GM13977 (cell line): ENCODE measurements around the gene PRSS48.
"Not testable (repeated sequence)": the region's sequence is repeated elsewhere in the genome, so short reads cannot be mapped to it uniquely, and the experiment has no call there.

Experiments used
- DNase-seq: peaks from one replicate; pipeline ENCODE4 v3.0.0; 2012; ENCODE audit warnings: low spot score
- in situ Hi-C: fragments of 300-500 bp; cut with MboI; formaldehyde crosslinking; loops from one replicate; pipeline ENCODE4 v1.12.0; 2022; ENCODE audit warnings: low sequenced_read_pairs, low pct_unique_long_range_greater_than_20kb, mixed read lengths, inconsistent platforms; ENCODE audit not compliant: unreplicated experiment
- TF ChIP-seq, protein P1 (sequence below): IDR thresholded peaks from 2 replicates; pipeline ENCODE4 v1.5.1; 2012; ENCODE audit warnings: mild to moderate bottlenecking, control low read depth; ENCODE audit not compliant: insufficient read depth; ENCODE audit errors: extremely low read depth, missing control alignments

The PRSS48 gene

DNA sequence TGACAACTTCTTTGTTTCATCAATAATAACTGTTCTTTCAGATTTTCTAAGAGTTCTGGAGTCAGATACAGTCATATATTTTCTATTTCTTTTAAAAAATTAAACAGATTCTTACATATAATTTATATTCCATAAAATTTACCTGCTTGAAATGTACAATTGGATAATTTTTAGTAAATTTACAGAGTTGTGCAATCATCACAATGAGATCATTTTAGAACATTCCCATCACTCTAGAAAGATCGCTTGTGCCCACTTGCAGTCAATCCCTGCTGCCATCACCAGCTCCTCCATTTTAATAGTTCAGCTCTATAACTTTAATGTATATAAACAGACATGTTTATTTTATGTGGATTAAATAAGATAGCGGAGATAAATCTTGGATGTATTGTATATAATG, 29.6 kb upstream of the PRSS48 start:
- in situ Hi-C loops, result no loop called here
- no peak for DNase-seq
- TF ChIP-seq, protein P1, sequence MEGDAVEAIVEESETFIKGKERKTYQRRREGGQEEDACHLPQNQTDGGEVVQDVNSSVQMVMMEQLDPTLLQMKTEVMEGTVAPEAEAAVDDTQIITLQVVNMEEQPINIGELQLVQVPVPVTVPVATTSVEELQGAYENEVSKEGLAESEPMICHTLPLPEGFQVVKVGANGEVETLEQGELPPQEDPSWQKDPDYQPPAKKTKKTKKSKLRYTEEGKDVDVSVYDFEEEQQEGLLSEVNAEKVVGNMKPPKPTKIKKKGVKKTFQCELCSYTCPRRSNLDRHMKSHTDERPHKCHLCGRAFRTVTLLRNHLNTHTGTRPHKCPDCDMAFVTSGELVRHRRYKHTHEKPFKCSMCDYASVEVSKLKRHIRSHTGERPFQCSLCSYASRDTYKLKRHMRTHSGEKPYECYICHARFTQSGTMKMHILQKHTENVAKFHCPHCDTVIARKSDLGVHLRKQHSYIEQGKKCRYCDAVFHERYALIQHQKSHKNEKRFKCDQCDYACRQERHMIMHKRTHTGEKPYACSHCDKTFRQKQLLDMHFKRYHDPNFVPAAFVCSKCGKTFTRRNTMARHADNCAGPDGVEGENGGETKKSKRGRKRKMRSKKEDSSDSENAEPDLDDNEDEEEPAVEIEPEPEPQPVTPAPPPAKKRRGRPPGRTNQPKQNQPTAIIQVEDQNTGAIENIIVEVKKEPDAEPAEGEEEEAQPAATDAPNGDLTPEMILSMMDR, result no peak

DNA sequence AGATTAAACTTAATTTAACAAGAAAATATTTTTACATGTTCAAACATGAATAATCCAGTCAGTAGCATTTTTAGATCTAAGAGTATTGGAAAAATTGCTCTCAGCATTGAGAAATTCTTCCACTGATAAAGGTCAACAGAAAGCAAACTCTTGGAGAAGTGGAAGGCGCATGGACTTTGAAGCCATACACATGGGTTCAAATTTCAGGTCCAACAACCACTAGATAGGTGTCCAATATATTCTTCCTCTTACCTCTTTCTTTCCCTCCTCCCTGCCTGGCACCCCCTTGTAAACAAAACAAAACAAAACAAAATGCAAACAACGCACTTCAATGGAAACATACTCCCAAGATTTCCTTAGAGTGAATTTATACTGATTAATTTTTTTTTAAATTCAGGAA, 28.4 kb upstream of the PRSS48 start:
- no peak for DNase-seq
- TF ChIP-seq, protein P1, result no peak
- in situ Hi-C loops, result no loop called here

DNA sequence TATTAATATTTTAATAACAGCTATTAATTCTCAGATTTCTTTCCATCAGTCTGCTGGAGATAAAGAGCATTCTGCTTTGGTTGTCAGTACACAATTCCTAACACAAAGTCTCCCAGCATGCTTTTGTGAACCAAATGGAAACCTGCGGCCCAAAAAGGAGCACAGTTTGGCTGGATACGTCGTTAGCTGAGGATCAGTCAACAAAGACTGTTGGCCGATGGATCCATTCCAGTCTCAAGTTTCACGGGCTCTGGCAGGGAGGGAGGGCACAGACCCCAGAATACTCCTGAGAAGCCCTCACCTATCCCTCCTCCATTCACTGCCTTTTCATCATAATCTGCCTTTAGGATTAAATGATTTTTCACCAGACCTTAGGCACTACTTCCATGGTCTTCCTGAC, 26.3 kb upstream of the PRSS48 start:
- TF ChIP-seq, protein P1, result no peak
- DNase-seq, result no peak
- in situ Hi-C loops, result no loop called here

DNA sequence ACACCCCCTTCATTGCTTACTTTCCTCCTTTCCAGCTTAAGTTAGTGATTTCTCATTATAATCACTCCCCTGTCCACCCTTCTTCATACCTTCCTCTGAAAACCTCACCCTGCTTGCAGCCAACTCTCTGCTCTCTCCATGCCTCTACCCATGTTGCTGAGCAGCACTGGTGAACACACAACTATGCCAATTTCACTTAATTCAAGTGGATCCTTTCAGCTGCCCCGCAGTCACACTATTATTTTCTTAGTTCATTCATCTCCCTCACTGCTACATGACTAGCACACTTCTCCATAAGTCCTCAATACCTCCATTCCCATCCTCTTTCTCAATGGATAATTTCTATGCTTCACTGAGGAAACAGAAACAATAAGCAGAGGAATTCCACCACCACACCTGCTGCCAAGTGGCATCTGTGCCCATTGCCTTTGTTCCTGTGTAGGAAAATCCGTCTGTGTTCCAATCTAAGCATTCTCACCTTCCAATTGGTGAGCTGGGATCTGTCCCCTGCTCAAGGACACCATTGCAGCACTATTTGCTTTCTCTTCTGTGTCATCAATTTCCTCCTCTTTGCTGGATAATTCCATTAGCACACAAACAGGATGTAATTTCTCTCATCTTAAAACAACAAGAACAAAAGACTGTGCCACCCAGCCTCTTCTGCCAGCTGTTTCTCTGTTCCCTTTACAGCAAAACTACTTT, 25.2 kb upstream of the PRSS48 start:
- no peak for DNase-seq
- in situ Hi-C loops, result no loop called here
- TF ChIP-seq, protein P1, result no peak

DNA sequence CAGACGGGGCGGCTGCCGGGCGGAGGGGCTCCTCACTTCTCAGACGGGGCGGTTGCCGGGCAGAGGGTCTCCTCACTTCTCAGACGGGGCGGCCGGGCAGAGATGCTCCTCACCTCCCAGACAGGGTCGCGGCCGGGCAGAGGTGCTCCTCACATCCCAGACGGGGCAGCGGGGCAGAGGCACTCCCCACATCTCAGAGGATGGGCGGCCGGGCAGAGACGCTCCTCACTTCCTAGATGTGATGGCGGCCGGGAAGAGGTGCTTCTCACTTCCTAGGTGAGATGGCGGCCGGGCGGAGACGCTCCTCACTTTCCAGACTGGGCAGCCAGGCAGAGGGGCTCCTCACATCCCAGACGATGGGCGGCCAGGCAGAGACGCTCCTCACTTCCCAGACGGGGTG, 21.7 kb upstream of the PRSS48 start:
- in situ Hi-C loops, DNase-seq: not testable (repeated sequence)

DNA sequence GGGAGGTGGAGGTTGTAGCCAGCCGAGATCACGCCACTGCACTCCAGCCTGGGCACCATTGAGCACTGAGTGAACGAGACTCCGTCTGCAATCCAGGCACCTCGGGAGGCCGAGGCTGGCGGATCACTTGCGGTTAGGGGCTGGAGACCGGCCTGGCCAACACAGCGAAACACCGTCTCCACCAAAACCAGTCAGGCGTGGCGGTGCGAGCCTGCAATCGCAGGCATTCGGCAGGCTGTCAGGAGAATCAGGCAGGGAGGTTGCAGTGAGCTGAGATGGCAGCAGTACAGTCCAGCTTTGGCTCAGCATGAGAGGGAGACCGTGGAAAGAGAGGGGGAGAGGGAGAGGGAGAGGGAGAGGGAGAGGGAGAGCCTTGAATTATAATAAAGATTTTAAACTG, 21.3 kb upstream of the PRSS48 start:
- in situ Hi-C loops, DNase-seq: not testable (repeated sequence)

DNA sequence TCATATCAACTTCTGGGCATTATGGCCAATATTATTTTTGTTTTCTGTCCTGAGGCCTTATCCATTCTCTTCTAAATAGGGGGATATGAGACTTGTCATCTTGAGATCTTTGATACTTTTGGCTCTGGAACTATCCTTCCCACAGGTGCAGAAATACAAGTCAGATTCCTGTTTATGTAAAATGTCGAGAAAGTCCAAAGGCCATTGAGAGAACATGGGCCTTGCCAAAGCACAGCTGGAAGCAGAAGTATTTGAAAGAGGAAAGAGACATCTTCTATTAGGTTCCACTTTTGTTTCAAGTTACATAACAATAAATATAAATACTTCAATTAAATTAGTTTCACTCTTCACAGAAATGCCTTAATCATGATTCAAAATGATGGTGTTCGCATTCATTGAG, 20.8 kb upstream of the PRSS48 start:
- in situ Hi-C loops, result no loop called here

More for the DNA sequence above, 20.8 kb upstream of the PRSS48 start:
- no peak for DNase-seq
- TF ChIP-seq, protein P1, result no peak
